Loucy (cell line): ENCODE results near the gene DCAF11.

Experiments used
- H2AFZ ChIP-seq: fragments of 200-600 bp; sonication (generic); 2 replicates; pipeline ENCODE4 v1.6.0; 2016; ENCODE audit warnings: antibody characterized with exemption, mild to moderate bottlenecking, low read length, moderate library complexity
- H3F3A ChIP-seq: fragments of 200-600 bp; 2 replicates; pipeline ENCODE4 v1.6.0; 2016; ENCODE audit warnings: antibody characterized with exemption, low read depth, mild to moderate bottlenecking
- H3K27me3 ChIP-seq: fragments of 200-600 bp; sonication (generic); 2 replicates; pipeline ENCODE4 v1.6.1; 2014; ENCODE audit warnings: low read length, mild to moderate bottlenecking; ENCODE audit not compliant: insufficient read depth, poor library complexity, severe bottlenecking
- H3K36me3 ChIP-seq: fragments of 200-600 bp; sonication (generic); 2 replicates; pipeline ENCODE4 v1.6.1; 2016; ENCODE audit warnings: low read length; ENCODE audit not compliant: insufficient read depth
- H3K4me1 ChIP-seq: fragments of 200-600 bp; sonication (generic); 2 replicates; pipeline ENCODE4 v1.5.1; 2014; ENCODE audit warnings: low read length, mild to moderate bottlenecking; ENCODE audit not compliant: insufficient read depth, poor library complexity, severe bottlenecking
- H3K4me2 ChIP-seq: fragments of 200-600 bp; sonication (generic); 2 replicates; pipeline ENCODE4 v1.6.0; 2014; ENCODE audit warnings: antibody characterized with exemption, low read length, low read depth, mild to moderate bottlenecking; ENCODE audit not compliant: poor library complexity, severe bottlenecking
- H3K4me3 ChIP-seq: fragments of 200-600 bp; sonication (generic); 2 replicates; pipeline ENCODE4 v1.5.1; 2014; ENCODE audit warnings: low read length, mild to moderate bottlenecking, mixed read lengths; ENCODE audit not compliant: poor library complexity, severe bottlenecking
- H3K79me2 ChIP-seq: fragments of 200-600 bp; sonication (generic); 2 replicates; pipeline ENCODE4 v1.6.1; 2014; ENCODE audit warnings: low read length; ENCODE audit not compliant: insufficient read depth
- H3K9ac ChIP-seq: fragments of 200-600 bp; sonication (generic); 2 replicates; pipeline ENCODE4 v1.6.0; 2014; ENCODE audit warnings: mild to moderate bottlenecking, low read depth, low read length, moderate library complexity; ENCODE audit not compliant: poor library complexity, severe bottlenecking
- H3K9me2 ChIP-seq: fragments of 200-600 bp; sonication (generic); replicated peaks from 2 replicates; pipeline ENCODE4 v1.6.1; 2016; ENCODE audit warnings: low read depth, low read length, mixed read lengths
- H3K9me3 ChIP-seq: fragments of 200-600 bp; sonication (generic); 2 replicates; pipeline ENCODE4 v1.6.1; 2014; ENCODE audit warnings: mild to moderate bottlenecking, antibody characterized with exemption, low read length, low read depth; ENCODE audit not compliant: insufficient read depth
- H4K20me1 ChIP-seq: fragments of 200-600 bp; sonication (generic); 2 replicates; pipeline ENCODE4 v1.6.0; 2014; ENCODE audit warnings: antibody characterized with exemption, low read length, mild to moderate bottlenecking; ENCODE audit not compliant: insufficient read depth, poor library complexity, severe bottlenecking
- CTCF ChIP-seq: fragments of 200-600 bp; sonication (generic); conservative IDR thresholded peaks from 2 replicates; pipeline ENCODE4 v1.5.1; 2014; ENCODE audit warnings: mild to moderate bottlenecking, antibody characterized with exemption, low read length
- EZH2phosphoT487 ChIP-seq: fragments of 200-600 bp; IDR thresholded peaks from 2 replicates; pipeline ENCODE4 v1.6.1; 2018; ENCODE audit warnings: antibody characterized with exemption, mild to moderate bottlenecking, moderate library complexity, borderline replicate concordance

The DCAF11 gene

GRCh38 chr14:24132976-24133375 is 18.4 kb downstream of the DCAF11 start:
- no peaks in the 10 kb centered on the region for H3K27me3 ChIP-seq
- TF ChIP-seq CTCF (no peak), EZH2phosphoT487 (no peak)
- peaks cover 10% of the 10 kb centered on the region for H4K20me1 ChIP-seq
- H3K4me2 ChIP-seq: no peak overlapping the region
- H3K9me2 ChIP-seq: no peaks in the 10 kb centered on the region
- peaks cover 20% of the 10 kb centered on the region for H3K79me2 ChIP-seq
- H3K9ac ChIP-seq: no peak overlapping the region
- no peak overlapping the region for H2AFZ ChIP-seq
- H3F3A ChIP-seq: no peaks in the 10 kb centered on the region
- H3K36me3 ChIP-seq: peaks cover 4% of the 10 kb centered on the region; the same call in 1 of the 2 replicates
- H3K4me3 ChIP-seq: no peak overlapping the region
- no peaks in the 10 kb centered on the region for H3K9me3 ChIP-seq
- peaks cover 40% of the 10 kb centered on the region for H3K4me1 ChIP-seq

DNA sequence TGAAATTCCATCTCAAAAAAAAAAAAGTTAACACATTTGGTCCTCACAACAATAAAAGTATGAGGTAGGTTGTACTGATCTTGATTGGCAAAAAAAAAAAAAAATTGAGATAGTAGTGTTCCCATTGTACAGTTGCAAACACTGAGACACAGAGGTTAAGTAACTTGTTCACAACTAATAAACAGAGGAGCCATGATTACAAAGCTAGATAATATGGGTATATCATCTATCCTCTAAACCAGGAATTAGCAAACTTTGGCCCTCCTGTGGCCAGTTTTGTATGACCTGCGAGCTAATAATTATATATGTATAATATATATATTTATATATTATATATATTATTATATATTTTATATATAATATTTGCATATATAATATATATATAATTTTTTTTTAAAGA is 19.2 kb downstream of the DCAF11 start:
- Histone ChIP-seq H3K9ac (no peak overlapping the region), H3F3A (no peaks in the 10 kb centered on the region), H3K4me3 (no peak overlapping the region), H3K4me1 (peaks cover 44% of the 10 kb centered on the region), H3K9me2 (no peaks in the 10 kb centered on the region), H3K27me3 (no peaks in the 10 kb centered on the region), H2AFZ (no peak overlapping the region), H3K4me2 (no peak overlapping the region), H3K36me3 (peaks cover 11% of the 10 kb centered on the region; the same call in 1 of the 2 replicates), H3K79me2 (peaks cover 28% of the 10 kb centered on the region), H4K20me1 (peaks cover 15% of the 10 kb centered on the region), H3K9me3 (no peaks in the 10 kb centered on the region)
- TF ChIP-seq EZH2phosphoT487 (no peak), CTCF (no peak)

- Histone ChIP-seq H3K79me2 (peaks cover 45% of the 10 kb centered on the region), H3K9ac (peak overlapping the region; percentile 96), H2AFZ (peak overlapping the region; percentile 92), H3K4me2 (peak overlapping the region; percentile 91), H3F3A (no peaks in the 10 kb centered on the region), H3K4me1 (peaks cover 53% of the 10 kb centered on the region), H3K27me3 (no peaks in the 10 kb centered on the region), H3K36me3 (peaks cover 19% of the 10 kb centered on the region), H3K9me3 (no peaks in the 10 kb centered on the region), H3K9me2 (no peaks in the 10 kb centered on the region), H3K4me3 (peak overlapping the region; percentile 99), H4K20me1 (peaks cover 28% of the 10 kb centered on the region)
- TF ChIP-seq CTCF: no peak
- TF ChIP-seq EZH2phosphoT487: no peak
These were observed 20.9 kb downstream of the DCAF11 start for GRCh38 chr14:24135584-24135833.
